ENCODE measurements around the gene DCAF17.

GRCh38 chr2:171505374-171505773, 71.3 kb downstream of the DCAF17 start:
- no peak for TF ChIP-seq TAF1 (IDR thresholded peaks at IDR 0.05; ENCODE audit: low read depth, low read length)
- no peak for TF ChIP-seq POLR2A (IDR thresholded peaks at IDR 0.05; ENCODE audit: low read depth, low read length)
- TF ChIP-seq POLR2AphosphoS5 (IDR thresholded peaks at IDR 0.05; ENCODE audit: low read depth, low read length), result no peak
